IMR-90 (cell line): ENCODE data around the gene SRPX2.

Experiments
- CEBPB ChIP-seq: IDR thresholded peaks from 2 replicates; pipeline ENCODE4 v1.6.1; 2012; ENCODE audit warnings: low read depth, low read length, improper control_type of control experiment
- POLR2A ChIP-seq: IDR thresholded peaks from 2 replicates; pipeline ENCODE4 v1.6.1; 2012; ENCODE audit warnings: mild to moderate bottlenecking, low read depth, low read length
- RAD21 ChIP-seq: IDR thresholded peaks from 2 replicates; pipeline ENCODE4 v1.6.1; 2012; ENCODE audit warnings: low read length, improper control_type of control experiment
- RFX5 ChIP-seq: IDR thresholded peaks from 2 replicates; pipeline ENCODE4 v1.8.0; 2012; ENCODE audit warnings: low read depth, mild to moderate bottlenecking, low read length, moderate library complexity
- TF ChIP-seq, protein P1 (sequence below): conservative IDR thresholded peaks from 2 replicates; pipeline ENCODE4 v1.5.1; 2012; ENCODE audit warnings: mild to moderate bottlenecking, low read depth, low read length, improper control_type of control experiment
- TF ChIP-seq, protein P2 (sequence below): fragments of 150-350 bp; IDR thresholded peaks from 2 replicates; pipeline ENCODE4 v1.6.1; 2016; ENCODE audit warnings: low read depth, mild to moderate bottlenecking, low read length, moderate library complexity, borderline replicate concordance

DNA sequence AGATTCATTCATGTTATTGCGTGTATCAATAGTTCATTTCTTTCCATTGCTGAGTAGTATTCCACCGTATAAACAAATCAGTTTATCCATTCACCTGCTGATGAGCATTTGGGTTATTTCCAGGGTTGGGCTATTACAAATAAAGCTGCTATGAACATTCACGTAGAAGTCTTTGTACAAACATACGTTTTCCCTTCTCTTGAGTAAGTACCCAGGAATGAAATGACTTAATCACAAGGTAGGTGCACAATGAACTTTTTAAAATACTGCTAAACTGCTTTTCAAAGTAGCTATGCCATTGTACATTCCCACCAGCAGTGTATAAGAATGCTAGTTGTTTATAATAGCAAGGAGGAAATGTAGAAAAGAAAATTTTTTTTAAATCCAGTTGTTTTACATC, 52.0 kb downstream of the SRPX2 start:
- TF ChIP-seq, protein P1, sequence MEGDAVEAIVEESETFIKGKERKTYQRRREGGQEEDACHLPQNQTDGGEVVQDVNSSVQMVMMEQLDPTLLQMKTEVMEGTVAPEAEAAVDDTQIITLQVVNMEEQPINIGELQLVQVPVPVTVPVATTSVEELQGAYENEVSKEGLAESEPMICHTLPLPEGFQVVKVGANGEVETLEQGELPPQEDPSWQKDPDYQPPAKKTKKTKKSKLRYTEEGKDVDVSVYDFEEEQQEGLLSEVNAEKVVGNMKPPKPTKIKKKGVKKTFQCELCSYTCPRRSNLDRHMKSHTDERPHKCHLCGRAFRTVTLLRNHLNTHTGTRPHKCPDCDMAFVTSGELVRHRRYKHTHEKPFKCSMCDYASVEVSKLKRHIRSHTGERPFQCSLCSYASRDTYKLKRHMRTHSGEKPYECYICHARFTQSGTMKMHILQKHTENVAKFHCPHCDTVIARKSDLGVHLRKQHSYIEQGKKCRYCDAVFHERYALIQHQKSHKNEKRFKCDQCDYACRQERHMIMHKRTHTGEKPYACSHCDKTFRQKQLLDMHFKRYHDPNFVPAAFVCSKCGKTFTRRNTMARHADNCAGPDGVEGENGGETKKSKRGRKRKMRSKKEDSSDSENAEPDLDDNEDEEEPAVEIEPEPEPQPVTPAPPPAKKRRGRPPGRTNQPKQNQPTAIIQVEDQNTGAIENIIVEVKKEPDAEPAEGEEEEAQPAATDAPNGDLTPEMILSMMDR = no peak
- TF ChIP-seq RAD21 (no peak), POLR2A (no peak), RFX5 (no peak), CEBPB (no peak)
- TF ChIP-seq, protein P2, sequence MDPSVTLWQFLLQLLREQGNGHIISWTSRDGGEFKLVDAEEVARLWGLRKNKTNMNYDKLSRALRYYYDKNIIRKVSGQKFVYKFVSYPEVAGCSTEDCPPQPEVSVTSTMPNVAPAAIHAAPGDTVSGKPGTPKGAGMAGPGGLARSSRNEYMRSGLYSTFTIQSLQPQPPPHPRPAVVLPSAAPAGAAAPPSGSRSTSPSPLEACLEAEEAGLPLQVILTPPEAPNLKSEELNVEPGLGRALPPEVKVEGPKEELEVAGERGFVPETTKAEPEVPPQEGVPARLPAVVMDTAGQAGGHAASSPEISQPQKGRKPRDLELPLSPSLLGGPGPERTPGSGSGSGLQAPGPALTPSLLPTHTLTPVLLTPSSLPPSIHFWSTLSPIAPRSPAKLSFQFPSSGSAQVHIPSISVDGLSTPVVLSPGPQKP = no peak
